ENCODE results near the gene FSTL4. TPM values are rescaled to one million over a fixed set of nuclear protein-coding genes. Genes with fewer than 3 reads are reported as not detected.

Gene FSTL4
- polyA plus RNA-seq, 1 of the 3 experiments (the other 2 are of a cell fraction): not detected

DNA sequence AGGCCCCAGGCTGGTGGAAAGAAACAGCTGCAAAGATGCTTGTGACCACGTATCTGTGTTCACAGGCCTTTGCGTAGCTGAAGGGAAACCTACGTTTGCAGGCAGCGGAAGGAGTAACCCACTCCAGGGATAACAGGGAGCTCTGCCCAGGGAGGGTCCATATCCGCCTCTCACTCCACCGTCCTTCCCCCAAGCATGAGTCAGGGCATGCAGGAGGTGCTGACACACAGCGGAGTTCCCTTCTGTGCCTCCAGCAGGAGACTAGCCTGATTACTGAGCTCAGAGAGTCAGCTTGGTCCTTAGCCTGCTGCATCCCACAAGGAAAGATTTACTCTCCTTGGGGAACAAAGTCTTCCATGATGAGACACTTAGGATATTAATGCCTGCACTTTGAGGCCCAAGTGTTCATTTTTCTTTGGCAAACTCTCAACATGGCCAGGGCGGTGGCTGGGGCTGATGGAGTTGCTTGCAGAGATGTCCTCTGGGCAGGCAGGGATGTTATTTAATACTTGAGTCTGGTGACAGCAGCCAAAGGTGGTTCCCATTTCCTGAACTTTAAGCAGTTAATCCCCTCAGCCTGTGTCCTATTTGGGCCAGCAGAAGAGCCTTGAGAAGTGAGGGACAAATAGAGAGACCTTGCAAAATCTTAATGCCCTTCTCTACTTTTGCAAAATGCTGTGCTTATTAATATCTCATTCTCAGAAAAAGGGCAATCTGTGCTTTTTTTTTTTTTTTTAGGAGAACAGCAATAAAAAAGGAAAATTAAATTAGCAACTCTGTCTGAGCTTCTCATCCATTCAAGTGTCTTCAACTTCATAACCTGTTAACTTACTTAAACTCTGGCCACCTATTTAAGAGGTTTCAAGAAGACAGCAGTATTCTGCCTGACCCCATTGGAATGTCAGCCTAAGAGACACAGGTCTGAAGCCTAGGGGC, 338.4 kb downstream of the FSTL4 start:
- no peaks in the 10 kb centered on the region for H3K9me2 ChIP-seq
- no peak overlapping the region for H3K27ac ChIP-seq (ENCODE audit: low read depth in 2 of 2, low read length in 1 of 2)
- no peak overlapping the region for H2AFZ ChIP-seq (ENCODE audit: low read depth)
- POLR2A ChIA-PET: no interaction called here
- H3K4me1 ChIP-seq (ENCODE audit: control insufficient read depth in 1 of 2, insufficient read depth in 2 of 2, low read depth in 1 of 2, low read length in 1 of 2): no peaks in the 10 kb centered on the region; a peak in 1 of 4 replicates
- no peak overlapping the region for H3K4me2 ChIP-seq
- H3K4me3 ChIP-seq (ENCODE audit: low read depth in 2 of 2, low read length in 1 of 2): no peak overlapping the region
- H3F3A ChIP-seq (replicated peaks; ENCODE audit: insufficient read depth): no peaks in the 10 kb centered on the region
- H4K20me1 ChIP-seq (ENCODE audit: insufficient read depth): no peaks in the 10 kb centered on the region
- DNase-seq: no peak
- no peak overlapping the region for H3K9ac ChIP-seq
- CTCF ChIA-PET: interaction anchor here (0.9 to 1.5 kb wide), 5 partner anchors 13 to 162 kb away, joined by 3 to 9 read pairs (median 4); no protein-coding TSS in a partner anchor
- no peaks in the 10 kb centered on the region; the same call in 1 of the 2 replicates for H3K27me3 ChIP-seq (ENCODE audit: insufficient read depth)
- H3K36me3 ChIP-seq (replicated peaks in 1 of 2; ENCODE audit: control insufficient read depth in 1 of 2, insufficient read depth in 2 of 2, low read length in 1 of 2): no peaks in the 10 kb centered on the region
- no peak for TF ChIP-seq RAD21 (IDR thresholded peaks at IDR 0.05; ENCODE audit: low read length)
- no peak for TF ChIP-seq SMC3 (IDR thresholded peaks at IDR 0.05; ENCODE audit: low read depth, low read length)
- TF ChIP-seq YY1 (IDR thresholded peaks at IDR 0.05; ENCODE audit: low read depth): no peak
- TF ChIP-seq, protein P1, sequence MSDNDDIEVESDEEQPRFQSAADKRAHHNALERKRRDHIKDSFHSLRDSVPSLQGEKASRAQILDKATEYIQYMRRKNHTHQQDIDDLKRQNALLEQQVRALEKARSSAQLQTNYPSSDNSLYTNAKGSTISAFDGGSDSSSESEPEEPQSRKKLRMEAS (IDR thresholded peaks at IDR 0.05; ENCODE audit: low read depth): no peak
- no peak for TF ChIP-seq JUND (IDR thresholded peaks at IDR 0.05)
- no peaks in the 10 kb centered on the region for H3K79me2 ChIP-seq (ENCODE audit: insufficient read depth)
- H3K9me3 ChIP-seq: no peaks in the 10 kb centered on the region
- WGBS (ENCODE audit: low lambda C conversion rate): 69% methylated on average over 4 of the region's 8 CpGs

DNA sequence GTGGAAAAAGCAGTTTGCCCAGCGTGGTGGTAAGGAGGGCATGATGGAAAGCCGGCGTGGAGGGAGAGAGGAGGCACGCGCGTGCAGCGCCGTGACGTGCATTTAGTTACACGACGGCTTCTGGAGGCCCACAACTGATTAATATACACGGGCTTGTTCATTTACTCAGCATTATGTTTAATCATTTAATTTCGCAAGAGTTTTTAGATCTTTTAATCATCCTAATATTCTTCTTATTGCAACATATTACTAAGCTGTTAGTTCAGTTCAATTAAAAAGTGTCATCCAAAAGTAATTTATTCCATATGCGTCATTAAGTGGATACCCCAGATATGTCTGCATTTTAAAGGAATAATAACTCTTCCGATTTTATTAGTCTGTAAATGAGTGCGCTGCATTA, 340.0 kb downstream of the FSTL4 start:
- Histone ChIP-seq H3K4me2 (no peak overlapping the region), H3K9ac (no peak overlapping the region), H3F3A (replicated peaks; ENCODE audit: insufficient read depth) (no peaks in the 10 kb centered on the region), H3K27ac (ENCODE audit: low read depth in 2 of 2, low read length in 1 of 2) (no peak overlapping the region), H4K20me1 (ENCODE audit: insufficient read depth) (no peaks in the 10 kb centered on the region), H3K4me3 (ENCODE audit: low read depth in 2 of 2, low read length in 1 of 2) (no peak overlapping the region), H3K36me3 (replicated peaks in 1 of 2; ENCODE audit: control insufficient read depth in 1 of 2, insufficient read depth in 2 of 2, low read length in 1 of 2) (no peaks in the 10 kb centered on the region), H3K9me3 (no peaks in the 10 kb centered on the region), H3K4me1 (ENCODE audit: control insufficient read depth in 1 of 2, insufficient read depth in 2 of 2, low read depth in 1 of 2, low read length in 1 of 2) (no peaks in the 10 kb centered on the region; a peak in 1 of 4 replicates), H2AFZ (ENCODE audit: low read depth) (no peak overlapping the region), H3K27me3 (ENCODE audit: insufficient read depth) (peaks cover 10% of the 10 kb centered on the region), H3K9me2 (no peaks in the 10 kb centered on the region), H3K79me2 (ENCODE audit: insufficient read depth) (no peaks in the 10 kb centered on the region)
- POLR2A ChIA-PET: no interaction called here
- CTCF ChIA-PET: interaction anchor here (0.9 to 1.3 kb wide), 2 partner anchors 10 to 162 kb away, joined by 3 read pairs; no protein-coding TSS in a partner anchor
- 84% methylated on average over 16 of the region's 16 CpGs for WGBS (ENCODE audit: low lambda C conversion rate)
- DNase-seq: no peak
- TF ChIP-seq RXRA (IDR thresholded peaks at IDR 0.05; ENCODE audit: borderline replicate concordance, low read depth) (no peak), ELF1 (IDR thresholded peaks at IDR 0.05) (no peak), FOSL2 (IDR thresholded peaks at IDR 0.05; ENCODE audit: borderline replicate concordance, low read depth) (no peak), FOXM1 (IDR thresholded peaks at IDR 0.05; ENCODE audit: low read depth) (no peak), TCF12 (IDR thresholded peaks at IDR 0.05) (no peak), SIN3A (IDR thresholded peaks at IDR 0.05; ENCODE audit: borderline replicate concordance, low read depth, low read length) (no peak), SMC3 (IDR thresholded peaks at IDR 0.05; ENCODE audit: low read depth, low read length) (no peak), EZH2phosphoT487 (IDR thresholded peaks at IDR 0.05; ENCODE audit: borderline replicate concordance, low read depth) (no peak), JUND (IDR thresholded peaks at IDR 0.05) (no peak), TAF1 (IDR thresholded peaks at IDR 0.05; ENCODE audit: borderline replicate concordance, low read depth, low read length) (no peak), EP300 (IDR thresholded peaks at IDR 0.05; ENCODE audit: borderline replicate concordance in 1 of 2, low read depth in 1 of 2, low read length in 1 of 2) (no peak), GATA2 (CRISPR knock-in tag; IDR thresholded peaks at IDR 0.05) (no peak), FOXJ3 (CRISPR knock-in tag; IDR thresholded peaks at IDR 0.05) (no peak)
- TF ChIP-seq, protein P2, sequence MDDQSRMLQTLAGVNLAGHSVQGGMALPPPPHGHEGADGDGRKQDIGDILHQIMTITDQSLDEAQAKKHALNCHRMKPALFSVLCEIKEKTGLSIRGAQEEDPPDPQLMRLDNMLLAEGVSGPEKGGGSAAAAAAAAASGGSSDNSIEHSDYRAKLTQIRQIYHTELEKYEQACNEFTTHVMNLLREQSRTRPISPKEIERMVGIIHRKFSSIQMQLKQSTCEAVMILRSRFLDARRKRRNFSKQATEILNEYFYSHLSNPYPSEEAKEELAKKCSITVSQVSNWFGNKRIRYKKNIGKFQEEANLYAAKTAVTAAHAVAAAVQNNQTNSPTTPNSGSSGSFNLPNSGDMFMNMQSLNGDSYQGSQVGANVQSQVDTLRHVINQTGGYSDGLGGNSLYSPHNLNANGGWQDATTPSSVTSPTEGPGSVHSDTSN (IDR thresholded peaks at IDR 0.05): no peak
- TF ChIP-seq, protein P3, sequence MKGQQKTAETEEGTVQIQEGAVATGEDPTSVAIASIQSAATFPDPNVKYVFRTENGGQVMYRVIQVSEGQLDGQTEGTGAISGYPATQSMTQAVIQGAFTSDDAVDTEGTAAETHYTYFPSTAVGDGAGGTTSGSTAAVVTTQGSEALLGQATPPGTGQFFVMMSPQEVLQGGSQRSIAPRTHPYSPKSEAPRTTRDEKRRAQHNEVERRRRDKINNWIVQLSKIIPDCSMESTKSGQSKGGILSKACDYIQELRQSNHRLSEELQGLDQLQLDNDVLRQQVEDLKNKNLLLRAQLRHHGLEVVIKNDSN (IDR thresholded peaks at IDR 0.05; ENCODE audit: borderline replicate concordance, low read depth): no peak
- TF ChIP-seq, protein P1 (IDR thresholded peaks at IDR 0.05; ENCODE audit: low read depth): no peak
- TF ChIP-seq, protein P4, sequence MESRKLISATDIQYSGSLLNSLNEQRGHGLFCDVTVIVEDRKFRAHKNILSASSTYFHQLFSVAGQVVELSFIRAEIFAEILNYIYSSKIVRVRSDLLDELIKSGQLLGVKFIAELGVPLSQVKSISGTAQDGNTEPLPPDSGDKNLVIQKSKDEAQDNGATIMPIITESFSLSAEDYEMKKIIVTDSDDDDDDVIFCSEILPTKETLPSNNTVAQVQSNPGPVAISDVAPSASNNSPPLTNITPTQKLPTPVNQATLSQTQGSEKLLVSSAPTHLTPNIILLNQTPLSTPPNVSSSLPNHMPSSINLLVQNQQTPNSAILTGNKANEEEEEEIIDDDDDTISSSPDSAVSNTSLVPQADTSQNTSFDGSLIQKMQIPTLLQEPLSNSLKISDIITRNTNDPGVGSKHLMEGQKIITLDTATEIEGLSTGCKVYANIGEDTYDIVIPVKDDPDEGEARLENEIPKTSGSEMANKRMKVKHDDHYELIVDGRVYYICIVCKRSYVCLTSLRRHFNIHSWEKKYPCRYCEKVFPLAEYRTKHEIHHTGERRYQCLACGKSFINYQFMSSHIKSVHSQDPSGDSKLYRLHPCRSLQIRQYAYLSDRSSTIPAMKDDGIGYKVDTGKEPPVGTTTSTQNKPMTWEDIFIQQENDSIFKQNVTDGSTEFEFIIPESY (IDR thresholded peaks at IDR 0.05; ENCODE audit: borderline replicate concordance, low read depth): no peak
- TF ChIP-seq, protein P5, sequence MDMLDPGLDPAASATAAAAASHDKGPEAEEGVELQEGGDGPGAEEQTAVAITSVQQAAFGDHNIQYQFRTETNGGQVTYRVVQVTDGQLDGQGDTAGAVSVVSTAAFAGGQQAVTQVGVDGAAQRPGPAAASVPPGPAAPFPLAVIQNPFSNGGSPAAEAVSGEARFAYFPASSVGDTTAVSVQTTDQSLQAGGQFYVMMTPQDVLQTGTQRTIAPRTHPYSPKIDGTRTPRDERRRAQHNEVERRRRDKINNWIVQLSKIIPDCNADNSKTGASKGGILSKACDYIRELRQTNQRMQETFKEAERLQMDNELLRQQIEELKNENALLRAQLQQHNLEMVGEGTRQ (IDR thresholded peaks at IDR 0.05; ENCODE audit: borderline replicate concordance, low read depth, low read length): no peak

Measured in SK-N-SH (cell line).